Endothelial cell (in vitro differentiated cells): ENCODE measurements around the gene GLI3. TPM values are rescaled to one million over a fixed set of nuclear protein-coding genes. Genes with fewer than 3 reads are reported as not detected.

Experiments used
- DNase-seq: peaks from one replicate; pipeline ENCODE4 v3.0.0; 2021; ENCODE audit warnings: low spot score
- H3K27ac Mint-ChIP-seq: one replicate; pipeline ENCODE4 v1.8.0; 2021; ENCODE audit warnings: mixed read lengths, inconsistent platforms; ENCODE audit not compliant: unreplicated experiment
- H3K27me3 Mint-ChIP-seq: one replicate; pipeline ENCODE4 v1.8.0; 2021; ENCODE audit warnings: mild to moderate bottlenecking, moderate library complexity, mixed read lengths, inconsistent platforms; ENCODE audit not compliant: unreplicated experiment
- H3K36me3 Mint-ChIP-seq: one replicate; pipeline ENCODE4 v1.8.0; 2021; ENCODE audit warnings: mild to moderate bottlenecking, low read depth, mixed read lengths, inconsistent platforms; ENCODE audit not compliant: unreplicated experiment
- H3K4me1 Mint-ChIP-seq: one replicate; pipeline ENCODE4 v1.8.0; 2021; ENCODE audit warnings: mild to moderate bottlenecking, mixed read lengths, inconsistent platforms; ENCODE audit not compliant: unreplicated experiment
- H3K4me3 Mint-ChIP-seq: one replicate; pipeline ENCODE4 v1.8.0; 2021; ENCODE audit warnings: mild to moderate bottlenecking, mixed read lengths, inconsistent platforms; ENCODE audit not compliant: unreplicated experiment
- H3K9me3 Mint-ChIP-seq: one replicate; pipeline ENCODE4 v1.8.0; 2021; ENCODE audit warnings: mixed read lengths, inconsistent platforms; ENCODE audit not compliant: unreplicated experiment
- CTCF ChIP-seq: fragments of 200-600 bp; sonication (generic); IDR thresholded peaks from one replicate; pipeline ENCODE4 v1.5.0; 2021; ENCODE audit warnings: antibody characterized with exemption; ENCODE audit not compliant: unreplicated experiment
- total RNA-seq: library from RNA; stranded (reverse); fragmentation: NEBNext Ultra II Directional; extraction: Animal tissue kit (Norgen Biotek cat#: 25700); gene quantifications from one replicate; pipeline ENCODE4 v1.2.1, GENCODE V29; 2021; ENCODE audit not compliant: unreplicated experiment

The GLI3 gene
- total RNA-seq, 1 donor from 2014 or later = 24.9 TPM

- Mint-ChIP-seq H3K4me1 (no peaks in the 10 kb centered on the region), H3K9me3 (no peaks in the 10 kb centered on the region), H3K27me3 (no peaks in the 10 kb centered on the region), H3K36me3 (no peaks in the 10 kb centered on the region), H3K4me3 (no peak overlapping the region), H3K27ac (no peak overlapping the region)
- DNase-seq = no peak
- no peak for TF ChIP-seq CTCF
These were observed 325.2 kb downstream of the GLI3 start for GRCh38 chr7:41911792-41912191.
